ENCODE measurements around the gene SAP25. TPM values are rescaled to one million over a fixed set of nuclear protein-coding genes. Genes with fewer than 3 reads are reported as not detected.

SAP25 gene
- total and polyA plus RNA-seq, 2 of the 8 experiments (the other 6 are each of a cell fraction or from before 2014, with no cell fraction given): 3.6 to 5.8 TPM

- DNase-seq (ENCODE audit: low read depth in 1 of 2, low spot score in 2 of 2): peak in 1 of 2 experiments; percentile 37
- Histone ChIP-seq H3K56ac (replicated peaks; ENCODE audit: insufficient read length, low read depth, low read length) (no peak overlapping the region), H3K14ac (ENCODE audit: insufficient read length) (no peak overlapping the region)
Measured at GRCh38 chr7:100575746-100576383, 2.2 kb upstream of the SAP25 start.

More at GRCh38 chr7:100575746-100576383, 2.2 kb upstream of the SAP25 start:
- Histone ChIP-seq H3K27me3 (replicated peaks in 1 of 4; ENCODE audit: control insufficient read depth in 3 of 4, extremely low read depth in 1 of 4, insufficient read depth in 3 of 4, low read length in 3 of 4) (peaks cover 0 to 4% (median 0%) of the 10 kb centered on the region in 4 experiments; a peak in 1 of 7 replicates), H4K91ac (replicated peaks; ENCODE audit: insufficient read length, low read length) (no peak overlapping the region), H4K8ac (ENCODE audit: extremely low read depth, insufficient read depth, low read length) (no peak overlapping the region), H3K79me2 (ENCODE audit: control insufficient read depth in 1 of 2, insufficient read depth in 2 of 2, low read length in 2 of 2) (no peaks in the 10 kb centered on the region), H2BK20ac (ENCODE audit: low read length) (no peak overlapping the region), H2BK15ac (ENCODE audit: low read length) (no peak overlapping the region), H3K4me3 (ENCODE audit: extremely low read depth in 1 of 4, insufficient read depth in 2 of 4, low read depth in 3 of 4, low read length in 4 of 4) (no peak overlapping the region), H3K9ac (replicated peaks in 1 of 4; ENCODE audit: extremely low read depth in 1 of 4, low read depth in 3 of 4, low read length in 3 of 4) (no peak overlapping the region), H3K4me1 (replicated peaks in 1 of 4; ENCODE audit: control insufficient read depth in 3 of 4, insufficient read depth in 4 of 4, low read length in 3 of 4) (peaks cover 0 to 24% (median 17%) of the 10 kb centered on the region in 4 experiments; a peak in 6 of 7 replicates), H2BK12ac (ENCODE audit: low read depth, low read length) (no peak overlapping the region), H2AK5ac (ENCODE audit: low read depth, low read length) (no peak overlapping the region), H2AFZ (ENCODE audit: low read length) (no peak overlapping the region), H4K20me1 (replicated peaks in 1 of 2; ENCODE audit: control insufficient read depth in 1 of 2, insufficient read depth in 2 of 2, low read length in 2 of 2) (peaks cover 0 to 17% of the 10 kb centered on the region in 2 experiments), H3K9me3 (ENCODE audit: insufficient read depth in 2 of 2, low read depth in 1 of 2, low read length in 1 of 2) (no peaks in the 10 kb centered on the region), H4K5ac (ENCODE audit: insufficient read length, low read depth, low read length) (no peak overlapping the region), H3K23ac (ENCODE audit: insufficient read length) (no peak overlapping the region), H2BK5ac (ENCODE audit: low read depth, low read length) (no peak overlapping the region), H3K36me3 (ENCODE audit: control insufficient read depth in 2 of 4, insufficient read depth in 4 of 4, low read length in 3 of 4) (peaks cover 4 to 28% (median 25%) of the 10 kb centered on the region in 4 experiments; a peak in 6 of 8 replicates), H3K27ac (ENCODE audit: low read depth, low read length) (no peak overlapping the region), H3K23me2 (ENCODE audit: low read depth, low read length) (peaks cover 7% of the 10 kb centered on the region), H3K4ac (replicated peaks; ENCODE audit: insufficient read length, low read depth, low read length) (no peak overlapping the region), H3K4me2 (ENCODE audit: insufficient read depth in 1 of 2, low read depth in 2 of 2, low read length in 2 of 2) (no peak overlapping the region), H3K79me1 (ENCODE audit: low read depth, low read length) (peaks cover 7% of the 10 kb centered on the region), H2BK120ac (replicated peaks; ENCODE audit: low read depth, low read length) (no peak overlapping the region), H3K18ac (ENCODE audit: extremely low read depth, low read length) (no peak overlapping the region)
- no peak for TF ChIP-seq USF2 (IDR thresholded peaks at IDR 0.05; ENCODE audit: low read length)
- 94% methylated on average over 17 of the region's 17 CpGs; no CpG with 5 or more reads in 1 of the 2 experiments for WGBS, 2 experiments (ENCODE audit: extremely low coverage in 1 of 2, insufficient coverage in 1 of 2, insufficient read length in 1 of 2, insufficient replicate concordance in 2 of 2, low coverage in 1 of 2, low lambda C conversion rate in 2 of 2, missing lambda C conversion rate in 1 of 2)
- CTCF ChIA-PET (ENCODE audit: partially characterized antibody): interaction anchor here (1.3 to 3.8 kb wide), 3 partner anchors 11 to 106 kb away, joined by 5 to 16 read pairs (median 6); partner anchors contain the start of genes FBXO24 and LRCH4
- no peak for FAIRE-seq
- POLR2A ChIA-PET (ENCODE audit: partially characterized antibody): interaction anchor here (1.0 to 2.6 kb wide), 3 partner anchors 9 to 101 kb away, joined by 3 to 10 read pairs (median 6); partner anchors contain the start of genes FBXO24 and LRCH4
